HL-60 (cell line): ENCODE measurements around the gene LMAN1L.

Source experiments
- DNase-seq, 2 experiments: peaks; one replicate each; pipeline ENCODE4 v3.0.0-alpha.2; 2010 to 2020; ENCODE audit warnings: low read depth in 1 of 2, low spot score in 1 of 2
- H3K27ac ChIP-seq: fragments of 250-450 bp; sonication (Bioruptor Pico); replicated peaks from 2 replicates; pipeline ENCODE4 v1.5.1; 2020; ENCODE audit warnings: mild to moderate bottlenecking, moderate library complexity
- H3K27me3 ChIP-seq: fragments of 250-450 bp; sonication (Bioruptor Pico); 2 replicates; pipeline ENCODE4 v1.5.1; 2021; ENCODE audit warnings: mild to moderate bottlenecking, moderate library complexity; ENCODE audit not compliant: insufficient read depth, poor library complexity, severe bottlenecking
- H3K4me3 ChIP-seq: replicated peaks from 2 replicates; pipeline ENCODE4 v1.5.1; 2011; ENCODE audit warnings: mild to moderate bottlenecking, control low read depth, low read length; ENCODE audit not compliant: insufficient read depth
- GABPA ChIP-seq: IDR thresholded peaks from 2 replicates; pipeline ENCODE4 v1.6.1; 2012; ENCODE audit warnings: low read depth
- POLR2AphosphoS5 ChIP-seq: IDR thresholded peaks from 2 replicates; pipeline ENCODE4 v1.6.1; 2012; ENCODE audit warnings: low read depth
- SPI1 ChIP-seq: IDR thresholded peaks from 2 replicates; pipeline ENCODE4 v1.6.1; 2012; ENCODE audit warnings: low read depth, mild to moderate bottlenecking, borderline replicate concordance
- TF ChIP-seq, protein P1 (sequence below): IDR thresholded peaks from one replicate; pipeline ENCODE4 v1.5.1; 2011; ENCODE audit warnings: low read length, control low read depth, inconsistent platforms; ENCODE audit not compliant: insufficient read depth
- TF ChIP-seq, protein P2 (sequence below): IDR thresholded peaks from 2 replicates; pipeline ENCODE4 v1.6.1; 2012; ENCODE audit warnings: low read depth; ENCODE audit not compliant: insufficient replicate concordance

Gene LMAN1L

DNA sequence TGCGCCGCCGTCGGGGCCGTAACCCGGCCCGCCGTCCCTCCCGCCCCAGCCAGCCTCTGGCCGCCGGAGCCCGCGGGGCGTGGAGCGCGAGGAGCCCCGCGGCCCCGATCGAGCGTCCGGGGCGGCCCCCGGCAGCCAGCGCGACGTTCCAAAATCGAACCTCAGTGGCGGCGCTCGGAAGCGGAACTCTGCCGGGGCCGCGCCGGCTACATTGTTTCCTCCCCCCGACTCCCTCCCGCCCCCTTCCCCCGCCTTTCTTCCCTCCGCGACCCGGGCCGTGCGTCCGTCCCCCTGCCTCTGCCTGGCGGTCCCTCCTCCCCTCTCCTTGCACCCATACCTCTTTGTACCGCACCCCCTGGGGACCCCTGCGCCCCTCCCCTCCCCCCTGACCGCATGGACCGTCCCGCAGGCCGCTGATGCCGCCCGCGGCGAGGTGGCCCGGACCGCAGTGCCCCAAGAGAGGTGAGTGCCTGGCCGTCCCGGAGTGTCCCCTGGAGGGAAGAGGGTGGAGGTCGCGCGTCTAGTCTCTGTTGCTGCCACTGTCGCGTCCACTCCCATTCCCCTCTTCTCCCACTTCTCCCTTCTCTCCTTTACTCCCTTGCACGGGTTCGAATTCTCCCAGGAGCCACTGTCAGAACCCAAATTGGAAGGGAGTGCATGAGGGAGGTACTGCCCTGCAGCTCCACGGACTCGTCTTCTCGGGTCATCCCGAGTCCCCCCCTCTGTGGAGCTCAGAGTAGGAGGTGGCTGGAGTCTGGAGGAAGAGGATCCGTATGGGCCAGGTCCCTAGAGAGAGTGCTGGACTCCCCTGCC is 30.2 kb upstream of the LMAN1L start:
- H3K27ac ChIP-seq, result peak overlapping the region; percentile 90
- H3K4me3 ChIP-seq, result peak overlapping the region; percentile 85
- TF ChIP-seq, protein P1, sequence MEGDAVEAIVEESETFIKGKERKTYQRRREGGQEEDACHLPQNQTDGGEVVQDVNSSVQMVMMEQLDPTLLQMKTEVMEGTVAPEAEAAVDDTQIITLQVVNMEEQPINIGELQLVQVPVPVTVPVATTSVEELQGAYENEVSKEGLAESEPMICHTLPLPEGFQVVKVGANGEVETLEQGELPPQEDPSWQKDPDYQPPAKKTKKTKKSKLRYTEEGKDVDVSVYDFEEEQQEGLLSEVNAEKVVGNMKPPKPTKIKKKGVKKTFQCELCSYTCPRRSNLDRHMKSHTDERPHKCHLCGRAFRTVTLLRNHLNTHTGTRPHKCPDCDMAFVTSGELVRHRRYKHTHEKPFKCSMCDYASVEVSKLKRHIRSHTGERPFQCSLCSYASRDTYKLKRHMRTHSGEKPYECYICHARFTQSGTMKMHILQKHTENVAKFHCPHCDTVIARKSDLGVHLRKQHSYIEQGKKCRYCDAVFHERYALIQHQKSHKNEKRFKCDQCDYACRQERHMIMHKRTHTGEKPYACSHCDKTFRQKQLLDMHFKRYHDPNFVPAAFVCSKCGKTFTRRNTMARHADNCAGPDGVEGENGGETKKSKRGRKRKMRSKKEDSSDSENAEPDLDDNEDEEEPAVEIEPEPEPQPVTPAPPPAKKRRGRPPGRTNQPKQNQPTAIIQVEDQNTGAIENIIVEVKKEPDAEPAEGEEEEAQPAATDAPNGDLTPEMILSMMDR, result no peak
- TF ChIP-seq, protein P2, sequence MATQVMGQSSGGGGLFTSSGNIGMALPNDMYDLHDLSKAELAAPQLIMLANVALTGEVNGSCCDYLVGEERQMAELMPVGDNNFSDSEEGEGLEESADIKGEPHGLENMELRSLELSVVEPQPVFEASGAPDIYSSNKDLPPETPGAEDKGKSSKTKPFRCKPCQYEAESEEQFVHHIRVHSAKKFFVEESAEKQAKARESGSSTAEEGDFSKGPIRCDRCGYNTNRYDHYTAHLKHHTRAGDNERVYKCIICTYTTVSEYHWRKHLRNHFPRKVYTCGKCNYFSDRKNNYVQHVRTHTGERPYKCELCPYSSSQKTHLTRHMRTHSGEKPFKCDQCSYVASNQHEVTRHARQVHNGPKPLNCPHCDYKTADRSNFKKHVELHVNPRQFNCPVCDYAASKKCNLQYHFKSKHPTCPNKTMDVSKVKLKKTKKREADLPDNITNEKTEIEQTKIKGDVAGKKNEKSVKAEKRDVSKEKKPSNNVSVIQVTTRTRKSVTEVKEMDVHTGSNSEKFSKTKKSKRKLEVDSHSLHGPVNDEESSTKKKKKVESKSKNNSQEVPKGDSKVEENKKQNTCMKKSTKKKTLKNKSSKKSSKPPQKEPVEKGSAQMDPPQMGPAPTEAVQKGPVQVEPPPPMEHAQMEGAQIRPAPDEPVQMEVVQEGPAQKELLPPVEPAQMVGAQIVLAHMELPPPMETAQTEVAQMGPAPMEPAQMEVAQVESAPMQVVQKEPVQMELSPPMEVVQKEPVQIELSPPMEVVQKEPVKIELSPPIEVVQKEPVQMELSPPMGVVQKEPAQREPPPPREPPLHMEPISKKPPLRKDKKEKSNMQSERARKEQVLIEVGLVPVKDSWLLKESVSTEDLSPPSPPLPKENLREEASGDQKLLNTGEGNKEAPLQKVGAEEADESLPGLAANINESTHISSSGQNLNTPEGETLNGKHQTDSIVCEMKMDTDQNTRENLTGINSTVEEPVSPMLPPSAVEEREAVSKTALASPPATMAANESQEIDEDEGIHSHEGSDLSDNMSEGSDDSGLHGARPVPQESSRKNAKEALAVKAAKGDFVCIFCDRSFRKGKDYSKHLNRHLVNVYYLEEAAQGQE, result no peak
- TF ChIP-seq POLR2AphosphoS5 (no peak; the same call in 1 of the 2 replicates), SPI1 (peak; percentile 6; the same call in 1 of the 2 replicates), GABPA (no peak)
- peak; percentile 43 to 56 for DNase-seq
- H3K27me3 ChIP-seq, result no peaks in the 10 kb centered on the region

DNA sequence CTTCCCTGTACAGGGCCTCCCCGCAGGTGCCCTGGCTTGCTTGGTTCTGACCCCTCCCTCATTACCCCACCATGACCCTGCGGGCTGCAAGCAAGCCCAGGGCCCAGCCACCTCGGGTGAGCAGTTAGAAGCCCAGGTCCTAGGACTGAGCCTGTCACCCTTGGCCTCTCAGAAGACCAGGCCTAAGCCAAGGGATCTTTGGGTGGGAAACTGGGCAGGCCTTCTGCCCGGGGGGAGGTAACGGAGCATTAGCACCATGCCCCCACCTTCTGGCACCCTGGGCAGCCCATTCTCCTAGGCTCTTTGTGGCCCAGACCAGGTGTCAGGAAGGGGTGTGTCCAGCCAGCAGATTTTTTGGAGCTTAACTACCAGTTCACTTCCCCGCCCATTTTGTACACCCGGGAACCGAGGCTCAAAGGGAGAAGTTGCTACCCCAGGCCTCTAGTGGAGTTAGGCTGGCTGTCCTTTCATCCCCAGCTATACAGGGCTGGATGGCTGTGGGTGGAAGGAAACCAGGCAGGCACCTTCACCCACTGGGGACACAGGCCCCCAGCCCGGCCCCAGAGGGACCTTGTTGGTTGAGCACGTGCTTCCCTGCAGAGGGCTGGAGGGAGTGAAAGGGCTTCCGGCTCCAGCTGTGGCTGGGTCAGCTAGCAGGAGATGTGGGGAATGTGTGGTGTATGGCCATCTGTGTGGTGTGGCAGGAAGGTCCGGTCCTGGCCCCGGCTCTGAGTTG is 29.4 kb upstream of the LMAN1L start:
- H3K27me3 ChIP-seq, result no peaks in the 10 kb centered on the region
- TF ChIP-seq GABPA (no peak), POLR2AphosphoS5 (peak; percentile 44; the same call in 1 of the 2 replicates), SPI1 (peak; percentile 51; the same call in 1 of the 2 replicates)
- H3K27ac ChIP-seq, result peak overlapping the region; percentile 90
- peak overlapping the region; percentile 85 for H3K4me3 ChIP-seq
- peak; percentile 83 to 91 for DNase-seq

GRCh38 chr15:74783808-74784175 is 28.8 kb upstream of the LMAN1L start:
- Histone ChIP-seq H3K27me3 (no peaks in the 10 kb centered on the region), H3K27ac (peak overlapping the region; percentile 90), H3K4me3 (peak overlapping the region; percentile 85)
- DNase-seq, result peak in 1 of 2 experiments; percentile 29
- TF ChIP-seq, protein P1, result no peak
- no peak for TF ChIP-seq SPI1
- TF ChIP-seq, protein P2, result no peak
- TF ChIP-seq GABPA, result no peak
- no peak for TF ChIP-seq POLR2AphosphoS5
